Upper lobe of right lung (tissue), 1 donor: Measurements from ENCODE around the gene NR2F2. TPM values are rescaled to one million over a fixed set of nuclear protein-coding genes. Genes with fewer than 3 reads are reported as not detected.

Experiments used
- ATAC-seq: fragments of 200-7000 bp; cut with Tn5 transposase; one replicate; pipeline ENCODE4 v1.9.1; 2020; ENCODE audit warnings: mild to moderate bottlenecking, moderate library complexity
- DNase-seq: peaks from one replicate; pipeline ENCODE4 v3.0.0-alpha.2; 2020
- H3K27ac ChIP-seq: fragments of 200-600 bp; one replicate; pipeline ENCODE4 v1.8.0; 2022
- H3K27me3 ChIP-seq: fragments of 200-600 bp; one replicate; pipeline ENCODE4 v1.8.0; 2022; ENCODE audit warnings: mild to moderate bottlenecking
- H3K36me3 ChIP-seq: fragments of 200-600 bp; one replicate; pipeline ENCODE4 v1.8.0; 2022
- H3K4me1 ChIP-seq: fragments of 200-600 bp; one replicate; pipeline ENCODE4 v1.8.0; 2022
- H3K4me3 ChIP-seq: fragments of 200-600 bp; one replicate; pipeline ENCODE4 v1.8.0; 2022; ENCODE audit warnings: mild to moderate bottlenecking
- H3K9me3 ChIP-seq: fragments of 200-600 bp; one replicate; pipeline ENCODE4 v1.8.0; 2022
- intact Hi-C: fragments of 100-400 bp; cut with DNase I; formaldehyde crosslinking; loops from one replicate; pipeline ENCODE4 v1.11.0; 2022
- total RNA-seq: library from RNA; stranded (reverse); fragmentation: NEBNext Ultra II Directional; extraction: Animal tissue kit (Norgen Biotek cat#: 25700); gene quantifications from one replicate; pipeline ENCODE4 v1.2.1, GENCODE V29; 2021
- TF ChIP-seq, protein P1 (sequence below): fragments of 200-600 bp; IDR thresholded peaks from one replicate; pipeline ENCODE4 v1.8.0; 2022; ENCODE audit warnings: antibody characterized with exemption
- donor health status: DM: no; HTN: yes; CAD: no; lungs with severe emphysema.

NR2F2 gene
- total RNA-seq, 1 donor from 2014 or later, result 88.1 TPM

DNA sequence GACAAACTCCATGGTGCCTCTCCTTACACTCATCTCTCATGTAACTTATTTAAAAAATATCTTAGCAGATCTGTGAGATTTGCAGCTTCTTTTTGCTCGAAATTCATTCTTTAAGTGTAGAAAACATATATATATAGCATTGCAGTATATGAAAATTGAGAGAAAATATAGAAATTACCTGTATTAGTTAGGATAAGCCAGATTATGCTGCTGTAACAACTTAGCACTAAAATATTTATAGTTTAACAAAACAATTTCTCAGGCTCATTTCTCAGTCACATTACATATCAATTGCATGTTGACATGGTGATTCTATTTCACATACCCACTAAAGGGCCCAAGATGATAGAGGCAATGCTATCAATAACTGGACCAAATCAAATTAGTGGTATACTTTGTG lies 54.7 kb downstream of the NR2F2 start:
- no peaks in the 10 kb centered on the region for H3K36me3 ChIP-seq
- H3K4me3 ChIP-seq, result no peak overlapping the region
- no peak for ATAC-seq
- TF ChIP-seq, protein P1, sequence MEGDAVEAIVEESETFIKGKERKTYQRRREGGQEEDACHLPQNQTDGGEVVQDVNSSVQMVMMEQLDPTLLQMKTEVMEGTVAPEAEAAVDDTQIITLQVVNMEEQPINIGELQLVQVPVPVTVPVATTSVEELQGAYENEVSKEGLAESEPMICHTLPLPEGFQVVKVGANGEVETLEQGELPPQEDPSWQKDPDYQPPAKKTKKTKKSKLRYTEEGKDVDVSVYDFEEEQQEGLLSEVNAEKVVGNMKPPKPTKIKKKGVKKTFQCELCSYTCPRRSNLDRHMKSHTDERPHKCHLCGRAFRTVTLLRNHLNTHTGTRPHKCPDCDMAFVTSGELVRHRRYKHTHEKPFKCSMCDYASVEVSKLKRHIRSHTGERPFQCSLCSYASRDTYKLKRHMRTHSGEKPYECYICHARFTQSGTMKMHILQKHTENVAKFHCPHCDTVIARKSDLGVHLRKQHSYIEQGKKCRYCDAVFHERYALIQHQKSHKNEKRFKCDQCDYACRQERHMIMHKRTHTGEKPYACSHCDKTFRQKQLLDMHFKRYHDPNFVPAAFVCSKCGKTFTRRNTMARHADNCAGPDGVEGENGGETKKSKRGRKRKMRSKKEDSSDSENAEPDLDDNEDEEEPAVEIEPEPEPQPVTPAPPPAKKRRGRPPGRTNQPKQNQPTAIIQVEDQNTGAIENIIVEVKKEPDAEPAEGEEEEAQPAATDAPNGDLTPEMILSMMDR, result no peak
- H3K4me1 ChIP-seq, result no peaks in the 10 kb centered on the region
- intact Hi-C loops, result no loop called here
- H3K9me3 ChIP-seq, result no peaks in the 10 kb centered on the region
- no peak for DNase-seq
- H3K27me3 ChIP-seq, result no peaks in the 10 kb centered on the region
- no peak overlapping the region for H3K27ac ChIP-seq

DNA sequence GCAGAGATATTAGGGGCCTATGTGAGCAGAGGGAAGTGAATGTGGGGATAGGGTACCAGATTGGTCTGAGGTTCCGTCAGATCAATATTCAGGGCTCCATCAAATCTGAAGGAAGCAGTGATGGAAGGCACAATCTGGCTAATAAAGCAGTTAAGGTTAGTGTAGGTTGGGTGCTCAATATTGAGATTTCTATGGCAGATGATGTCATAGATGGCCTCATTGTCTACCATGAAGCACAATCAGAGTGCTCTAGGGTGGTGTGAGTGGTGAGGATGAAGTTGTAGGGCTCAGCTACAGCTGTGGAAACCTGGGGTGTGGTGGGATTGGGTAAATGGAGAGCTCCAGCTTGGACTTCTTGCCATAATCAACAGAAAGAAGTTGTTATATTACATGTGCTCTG lies 58.2 kb downstream of the NR2F2 start:
- Histone ChIP-seq H3K4me1 (no peaks in the 10 kb centered on the region), H3K4me3 (no peak overlapping the region), H3K9me3 (no peaks in the 10 kb centered on the region), H3K27ac (no peak overlapping the region), H3K27me3 (no peaks in the 10 kb centered on the region), H3K36me3 (no peaks in the 10 kb centered on the region)
- DNase-seq (no peak), ATAC-seq (no peak)
- intact Hi-C loops, result no loop called here
- TF ChIP-seq, protein P1, result no peak
